K562 (cell line): ENCODE data around the gene SORL1-AS1.

Experiments used
- ATAC-seq: fragments of 200-7000 bp; cut with Tn5 transposase; 3 replicates; pipeline ENCODE4 v1.9.1; 2020; ENCODE audit warnings: moderate library complexity
- BruUV-seq: library from RNA; stranded (reverse); fragments of 400-500 nt; replicated peaks from 2 replicates; lab custom pipeline; 2021; lab: Mats Ljungman, UMichigan
- CTCF ChIA-PET: fragments of 300-600 bp; formaldehyde crosslinking; extraction: SDS; loops from one replicate; lab custom pipeline; 2021; ENCODE audit warnings: low intra/inter-chr PET ratio; lab: Yijun Ruan, JAX
- POLR2A ChIA-PET: fragments of 300-600, 350-650 bp; sonication (Branson Sonifier 250); formaldehyde crosslinking; extraction: SDS; loops from one replicate; lab custom pipeline; 2021; ENCODE audit warnings: antibody characterized with exemption, inconsistent platforms; lab: Yijun Ruan, JAX
- DNase-seq, 4 experiments: peaks; one replicate each; pipeline versions ENCODE4 v3.0.0 to v3.0.0-alpha.2; 2011 to 2018; ENCODE audit warnings: low spot score in 3 of 4, mixed read lengths in 3 of 4; ENCODE audit errors: extremely low read depth in 1 of 4
- FAIRE-seq: peaks from 2 replicates; lab custom pipeline; 2011; peaks lifted over from hg19 to GRCh38; lab: Jason Lieb, UNC
- H2AFZ ChIP-seq: 2 replicates; pipeline ENCODE4 v1.6.0; 2011; ENCODE audit warnings: low read depth, low read length, control low read depth, inconsistent platforms
- H3K27ac ChIP-seq: fragments of 200-600 bp; 3 replicates; pipeline ENCODE4 v1.8.0; 2011; ENCODE audit warnings: low read depth, mild to moderate bottlenecking, control low read depth, inconsistent platforms, low read length, moderate library complexity, mixed read lengths; ENCODE audit errors: extremely low read depth
- H3K27me3 ChIP-seq, 2 experiments: fragments of 300-600 bp in 1 of 2; 2 replicates in 1 of 2; 3 replicates in 1 of 2; pipeline versions ENCODE4 v1.6.0 to v1.8.0; 2011; ENCODE audit warnings: inconsistent platforms in 2 of 2, low read length in 2 of 2, mild to moderate bottlenecking in 1 of 2, mixed read lengths in 1 of 2, moderate library complexity in 1 of 2; ENCODE audit not compliant: control insufficient read depth in 2 of 2, insufficient read depth in 2 of 2
- H3K36me3 ChIP-seq: fragments of 300-600 bp; 3 replicates; pipeline ENCODE4 v1.8.0; 2011; ENCODE audit warnings: mild to moderate bottlenecking, low read length, inconsistent platforms; ENCODE audit not compliant: control insufficient read depth, insufficient read depth
- H3K4me1 ChIP-seq, 2 experiments: fragments of 200-600 bp in 1 of 2; replicated peaks in 1 of 2; 2 replicates in 1 of 2; 3 replicates in 1 of 2; pipeline versions ENCODE4 v1.5.1 to v1.8.0; 2011; ENCODE audit warnings: inconsistent platforms in 2 of 2, low read length in 2 of 2, mild to moderate bottlenecking in 1 of 2, mixed read lengths in 1 of 2, moderate library complexity in 1 of 2; ENCODE audit not compliant: control insufficient read depth in 2 of 2, insufficient read depth in 2 of 2
- H3K4me2 ChIP-seq: 2 replicates; pipeline ENCODE4 v1.6.1; 2011; ENCODE audit warnings: low read length, control low read depth, inconsistent platforms, mixed read lengths; ENCODE audit not compliant: insufficient read depth
- H3K4me3 ChIP-seq: fragments of 200-600 bp; sonication (generic), shearing (Covaris generic); 2 replicates; pipeline ENCODE4 v1.5.1; 2016; ENCODE audit warnings: control low read depth, inconsistent platforms
- H3K79me2 ChIP-seq: fragments of 200-600 bp; 3 replicates; pipeline ENCODE4 v1.8.0; 2011; ENCODE audit warnings: low read length, inconsistent platforms; ENCODE audit not compliant: control insufficient read depth, insufficient read depth
- H3K9ac ChIP-seq, 2 experiments: 2 replicates each; pipeline versions ENCODE4 v1.6.0 to v1.6.1; 2011; ENCODE audit warnings: low read depth in 2 of 2, low read length in 2 of 2, control low read depth in 1 of 2, inconsistent platforms in 1 of 2, mild to moderate bottlenecking in 1 of 2, mixed read lengths in 1 of 2; ENCODE audit not compliant: insufficient read depth in 1 of 2
- H3K9me1 ChIP-seq: one replicate; pipeline ENCODE4 v1.6.0; 2011; ENCODE audit warnings: inconsistent platforms, mild to moderate bottlenecking, low read length, moderate library complexity; ENCODE audit not compliant: control insufficient read depth, insufficient read depth
- H3K9me3 ChIP-seq: replicated peaks from 2 replicates; pipeline ENCODE4 v1.5.1; 2011; ENCODE audit warnings: low read depth, low read length, inconsistent platforms; ENCODE audit not compliant: control insufficient read depth, insufficient read depth
- H4K20me1 ChIP-seq: replicated peaks from 2 replicates; pipeline ENCODE4 v1.6.1; 2011; ENCODE audit warnings: low read length, inconsistent platforms, mixed read lengths; ENCODE audit not compliant: control insufficient read depth, insufficient read depth
- CUX1 ChIP-seq: fragments of 200-800 bp; sonication (Bioruptor generic); IDR thresholded peaks from 2 replicates; pipeline ENCODE4 v1.6.1; 2016; ENCODE audit warnings: missing genetic modification characterization, missing compliant biosample characterization
- FOXP1 ChIP-seq: sonication (generic); formaldehyde crosslinking; IDR thresholded peaks from 2 replicates; pipeline ENCODE4 v1.8.0; 2022; ENCODE audit warnings: mild to moderate bottlenecking, missing genetic modification reagents
- MEF2A ChIP-seq: IDR thresholded peaks from 2 replicates; pipeline ENCODE4 v1.6.1; 2011; ENCODE audit warnings: low read depth, mild to moderate bottlenecking, low read length, moderate library complexity; ENCODE audit not compliant: control insufficient read depth
- SREBF2 ChIP-seq: sonication (generic); formaldehyde crosslinking; IDR thresholded peaks from 2 replicates; pipeline ENCODE4 v1.4.0; 2020; ENCODE audit warnings: mild to moderate bottlenecking, missing genetic modification reagents
- TSC22D4 ChIP-seq: fragments of 450-650 bp; IDR thresholded peaks from 2 replicates; pipeline ENCODE4 v1.6.1; 2016; ENCODE audit warnings: missing genetic modification characterization, missing biosample characterization, control low read depth
- WGBS: fragments of 100-300 bp; shearing (Covaris generic); methylation state at CpG from one replicate; pipeline ENCODE4 v1.1.6; 2016; ENCODE audit warnings: low coverage, mixed read lengths; ENCODE audit not compliant: insufficient coverage; ENCODE audit errors: missing lambda C conversion rate; 5-methylcytosine and 5-hydroxymethylcytosine counted together
- in situ Hi-C: fragments of 300-500 bp; cut with MboI; formaldehyde crosslinking; loops from 4 replicates; pipeline ENCODE4 v1.15.0; 2018; ENCODE audit warnings: inconsistent platforms, mixed read lengths
- intact Hi-C: fragments of 100-400 bp; cut with micrococcal nuclease; formaldehyde crosslinking; loops from 2 replicates; pipeline ENCODE4 v1.14.2; 2022

Gene SORL1-AS1

GRCh38 chr11:121497176-121497998 lies 44.6 kb upstream of the SORL1-AS1 start:
- Histone ChIP-seq H3K36me3 (no peaks in the 10 kb centered on the region), H3K4me1 (no peaks in the 10 kb centered on the region), H3K9me1 (no peaks in the 10 kb centered on the region), H3K9ac (no peak overlapping the region), H3K27ac (no peak overlapping the region), H3K4me3 (no peak overlapping the region), H3K27me3 (no peaks in the 10 kb centered on the region), H4K20me1 (no peaks in the 10 kb centered on the region), H3K9me3 (no peaks in the 10 kb centered on the region), H2AFZ (no peak overlapping the region), H3K79me2 (no peaks in the 10 kb centered on the region), H3K4me2 (no peak overlapping the region)
- DNase-seq = no peak
- WGBS = 0% methylated on average over 5 of the region's 5 CpGs
- BruUV-seq = no TSS peak
- ChIA-PET CTCF (no interaction called here), POLR2A (interaction anchor here (0.6 to 0.8 kb wide), 2 partner anchors 11 to 240 kb away, joined by 3 read pairs; no protein-coding TSS in a partner anchor)
- in situ Hi-C loops (no loop called here), intact Hi-C loops (no loop called here)
- no peak for FAIRE-seq
- no peak for ATAC-seq
- no peak for TF ChIP-seq CUX1 (CRISPR knock-in tag)
- TF ChIP-seq TSC22D4 (tag) = no peak
- no peak for TF ChIP-seq MEF2A
- TF ChIP-seq SREBF2 (CRISPR knock-in tag) = no peak
- TF ChIP-seq FOXP1 = no peak
